Lung (tissue), 13 donors: Measurements from ENCODE around the gene F2. TPM values are rescaled to one million over a fixed set of nuclear protein-coding genes. Genes with fewer than 3 reads are reported as not detected.

ENCODE experiments used
- ATAC-seq: fragments of 200-7000 bp; cut with Tn5 transposase; one replicate; pipeline ENCODE4 v1.9.1; 2020; ENCODE audit warnings: moderate number of reproducible peaks; ENCODE audit not compliant: insufficient read depth, low FRiP score
- DNase-seq, 3 donors: peaks; one replicate each; pipeline ENCODE4 v3.0.0-alpha.2; 2013 to 2017
- H3K27ac ChIP-seq, 2 donors: one replicate each; pipeline ENCODE4 v1.5.1; 2013; ENCODE audit warnings: mild to moderate bottlenecking in 2 of 2, moderate library complexity in 2 of 2, control low read depth in 1 of 2, inconsistent platforms in 1 of 2, low read depth in 1 of 2, low read length in 1 of 2
- H3K27me3 ChIP-seq, 3 donors: one replicate each; pipeline ENCODE4 v1.5.1; 2013; ENCODE audit warnings: low read length in 2 of 3; ENCODE audit not compliant: control insufficient read depth in 3 of 3, insufficient read depth in 3 of 3
- H3K36me3 ChIP-seq, 4 donors: one replicate each; pipeline ENCODE4 v1.5.1; 2013; ENCODE audit warnings: low read length in 4 of 4, mild to moderate bottlenecking in 1 of 4, moderate library complexity in 1 of 4; ENCODE audit not compliant: control insufficient read depth in 4 of 4, insufficient read depth in 4 of 4
- H3K4me1 ChIP-seq, 5 donors: one replicate each; pipeline ENCODE4 v1.5.1; 2013; ENCODE audit warnings: low read length in 5 of 5, mild to moderate bottlenecking in 2 of 5, moderate library complexity in 1 of 5; ENCODE audit not compliant: control insufficient read depth in 5 of 5, insufficient read depth in 5 of 5
- H3K4me3 ChIP-seq: one replicate; pipeline ENCODE4 v1.5.1; 2013; ENCODE audit warnings: mild to moderate bottlenecking, control low read depth, moderate library complexity
- H3K9ac ChIP-seq, 2 donors: one replicate each; pipeline ENCODE4 v1.5.1; 2013; ENCODE audit warnings: low read length in 2 of 2, control low read depth in 1 of 2; ENCODE audit not compliant: insufficient read depth in 1 of 2
- H3K9me3 ChIP-seq, 4 donors: one replicate each; pipeline ENCODE4 v1.5.1; 2013; ENCODE audit warnings: low read length in 3 of 4, mild to moderate bottlenecking in 1 of 4, moderate library complexity in 1 of 4; ENCODE audit not compliant: control insufficient read depth in 4 of 4, insufficient read depth in 3 of 4
- CTCF ChIP-seq: IDR thresholded peaks from 2 replicates; pipeline ENCODE4 v1.5.1; 2012; ENCODE audit warnings: mild to moderate bottlenecking; ENCODE audit errors: control extremely low read depth, extremely low read depth
- WGBS, 2 donors: extraction: QIAGEN DNeasy Blood & Tissue Kit; methylation state at CpG; one replicate each; pipeline ENCODE4 v1.1.7; 2013; 5-methylcytosine and 5-hydroxymethylcytosine counted together
- polyA plus RNA-seq, 2 donors: library from polyadenylated mRNA; stranded (reverse); fragments of 200-250 nt; gene quantifications; one replicate each; pipeline ENCODE4 v1.2.1, GENCODE V29; 2013
- small RNA-seq: library from RNA; depleted of rRNA; stranded (forward); fragments of <200 nt; gene quantifications from one replicate; pipeline ENCODE3, GENCODE V24; 2014; ENCODE audit warnings: low replicate concordance
- total RNA-seq, 2 donors: library from RNA; depleted of rRNA in 1 of 2; stranded (reverse); fragments of >200 nt in 1 of 2; gene quantifications; one replicate each; pipeline ENCODE4 v1.2.1, GENCODE V29; 2014 to 2021
- donor health status: control.
- donor health status: control.
- donor health status: Bipolar disorder and iron deficiency.
- donor health status: healthy.
- donor health status: DM: yes; HTN: yes; CAD: no.

The F2 gene
- total and polyA plus RNA-seq, 4 donors, result 0.01 to 0.40 (median 0.26) TPM; not detected in 1

DNA sequence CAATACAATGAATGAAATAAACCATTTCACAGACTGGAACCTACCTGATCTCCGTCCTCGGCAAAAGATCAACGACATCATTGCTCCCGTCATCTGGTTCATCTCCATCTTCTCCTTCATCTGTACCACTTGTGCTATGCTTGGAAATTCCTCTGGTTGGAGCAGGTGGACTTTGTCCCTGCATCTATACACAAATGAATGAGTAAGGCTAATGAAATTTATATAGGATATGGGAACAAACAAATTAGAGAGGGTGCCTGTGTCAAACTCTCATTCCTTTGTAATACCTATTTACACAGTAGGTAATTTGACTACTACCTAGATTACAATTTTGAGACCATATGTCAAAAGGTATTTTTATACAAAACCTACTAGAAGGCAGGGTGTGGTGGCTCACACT lies 59.4 kb downstream of the F2 start:
- 97 to 100% methylated on average over 4 of the region's 4 CpGs for WGBS, 2 donors
- no peak for ATAC-seq
- no peak for TF ChIP-seq CTCF

More for the DNA sequence above, 59.4 kb downstream of the F2 start:
- Histone ChIP-seq H3K36me3 (peaks cover 21 to 37% (median 32%) of the 10 kb centered on the region in 4 donors), H3K27ac (no peak overlapping the region), H3K9me3 (no peaks in the 10 kb centered on the region), H3K27me3 (no peaks in the 10 kb centered on the region), H3K4me3 (no peak overlapping the region), H3K4me1 (no peaks in the 10 kb centered on the region), H3K9ac (no peak overlapping the region)
- DNase-seq, result no peak

Small RNA genes lying within 50 kb of the gene (small RNA-seq; reads per million reads assigned to genes)
- gene MIR5582, result not detected
- gene RF00573, result not detected
- 93.8 reads per million, percentile 98 among the genes with 10 or more reads in this experiment for gene SNORD67

Other genes with a start within 250 kb of the F2 start
- gene AMBRA1, start 125.2 kb upstream of the F2 start, total RNA-seq, result 10 to 100 TPM; 34.5 to 41.2 TPM
- gene AMBRA1, start 125.2 kb upstream of the F2 start, polyA plus RNA-seq, result 10 to 100 TPM in 1 of 2 donors, 1 to 10 TPM in 1; 7.4 to 12.9 TPM
- gene HARBI1, start 102.0 kb upstream of the F2 start, total RNA-seq, result 1 to 10 TPM; 2.6 to 5.2 TPM
- 1 to 10 TPM; 1.4 to 4.5 TPM for gene HARBI1, start 102.0 kb upstream of the F2 start, polyA plus RNA-seq
- 10 to 100 TPM; 63.8 to 72.8 TPM for gene ATG13, start 101.7 kb upstream of the F2 start, total RNA-seq
- gene ATG13, start 101.7 kb upstream of the F2 start, polyA plus RNA-seq, result 10 to 100 TPM; 29.1 to 40.9 TPM
- 10 to 100 TPM; 41.5 to 87.9 TPM for gene ARHGAP1, start 18.6 kb upstream of the F2 start, total RNA-seq
- 10 to 100 TPM; 23.3 to 31.7 TPM for gene ARHGAP1, start 18.6 kb upstream of the F2 start, polyA plus RNA-seq
- 10 to 100 TPM in 1 of 2 donors, 1 to 10 TPM in 1; 3.2 to 12.7 TPM for gene ZNF408, start 18.2 kb upstream of the F2 start, total RNA-seq
- 1 to 10 TPM; 5.8 to 7.9 TPM for gene ZNF408, start 18.2 kb upstream of the F2 start, polyA plus RNA-seq
- 10 to 100 TPM; 50.0 to 76.7 TPM for gene CKAP5, start 127.1 kb downstream of the F2 start, total RNA-seq
- gene CKAP5, start 127.1 kb downstream of the F2 start, polyA plus RNA-seq, result 10 to 100 TPM in 1 of 2 donors, 1 to 10 TPM in 1; 5.7 to 14.4 TPM
- 10 to 100 TPM in 1 of 2 donors, 1 to 10 TPM in 1; 3.3 to 30.8 TPM for gene LRP4, start 199.3 kb downstream of the F2 start, total RNA-seq
- gene LRP4, start 199.3 kb downstream of the F2 start, polyA plus RNA-seq, result 1 to 10 TPM; 1.0 to 2.5 TPM
- gene CSTPP1, start 217.5 kb downstream of the F2 start, total RNA-seq, result 10 to 100 TPM; 41.3 to 45.8 TPM
- 10 to 100 TPM; 26.0 to 27.5 TPM for gene CSTPP1, start 217.5 kb downstream of the F2 start, polyA plus RNA-seq